Vagina (tissue), 2 donors: ENCODE results near the gene SNRPB2.

Experiments
- CTCF ChIP-seq, 3 experiments: fragments of 450-650 bp in 2 of 3; fragments of 200-600 bp in 1 of 3; sonication (generic) in 1 of 3; IDR thresholded peaks; one replicate each; pipeline ENCODE4 v1.5.1; 2017 to 2019; ENCODE audit warnings: antibody characterized with exemption in 3 of 3, mild to moderate bottlenecking in 2 of 3, moderate library complexity in 2 of 3
- POLR2A ChIP-seq, 2 donors: fragments of 450-650 bp; IDR thresholded peaks; one replicate each; pipeline ENCODE4 v1.6.1; 2017; ENCODE audit warnings: antibody characterized with exemption in 2 of 2, mild to moderate bottlenecking in 2 of 2, moderate library complexity in 2 of 2
- POLR2AphosphoS5 ChIP-seq, 2 donors: sonication (generic); formaldehyde crosslinking; IDR thresholded peaks; one replicate each; pipeline ENCODE4 v1.9.0; 2017; ENCODE audit warnings: antibody characterized with exemption in 2 of 2, mild to moderate bottlenecking in 2 of 2, low read depth in 1 of 2; ENCODE audit not compliant: insufficient read depth in 1 of 2

DNA sequence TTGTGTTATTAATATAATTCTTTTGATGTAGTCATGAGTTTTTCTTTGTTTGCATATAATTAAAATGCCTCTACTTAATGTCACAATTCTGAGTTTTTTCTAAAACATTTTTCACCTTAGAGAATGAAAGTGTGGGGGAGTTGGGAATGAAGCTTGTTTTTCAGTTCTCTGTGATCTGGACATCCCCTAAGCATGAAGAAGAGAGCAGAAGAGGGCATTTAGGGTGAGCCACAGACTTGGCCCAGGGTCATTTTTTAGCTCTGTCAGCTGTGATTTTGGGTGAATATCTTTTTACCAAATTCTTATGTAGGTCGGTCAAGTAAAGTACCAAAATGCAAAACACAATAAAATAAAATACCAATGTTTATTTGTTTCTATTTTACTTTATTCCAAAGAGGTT lies 22.3 kb downstream of the SNRPB2 start:
- TF ChIP-seq POLR2A (IDR thresholded peaks at IDR 0.05) (no peak), POLR2AphosphoS5 (IDR thresholded peaks at IDR 0.05; ENCODE audit: insufficient read depth in 1 of 2, low read depth in 1 of 2) (no peak), CTCF (IDR thresholded peaks at IDR 0.05) (no peak)
